Ascending aorta (tissue), 2 donors: ENCODE data around the gene MAP2K4. TPM values are rescaled to one million over a fixed set of nuclear protein-coding genes. Genes with fewer than 3 reads are reported as not detected.

Experiments
- DNase-seq, 2 donors: peaks; one replicate each; pipeline ENCODE4 v3.0.0-alpha.2; 2019; ENCODE audit warnings: low spot score in 2 of 2
- H3K27ac ChIP-seq, 2 donors: fragments of 200-600 bp; sonication (generic); one replicate each; pipeline ENCODE4 v1.5.1; 2016 to 2017; ENCODE audit warnings: mild to moderate bottlenecking in 1 of 2
- H3K27me3 ChIP-seq: fragments of 200-600 bp; sonication (generic); one replicate; pipeline ENCODE4 v1.5.1; 2017
- H3K36me3 ChIP-seq, 2 donors: fragments of 200-600 bp; sonication (generic); one replicate each; pipeline ENCODE4 v1.5.1; 2016
- H3K4me1 ChIP-seq, 2 donors: fragments of 200-600 bp; sonication (generic); one replicate each; pipeline ENCODE4 v1.5.1; 2016 to 2017; ENCODE audit warnings: mild to moderate bottlenecking in 1 of 2
- H3K4me3 ChIP-seq, 2 donors: fragments of 200-600 bp; sonication (generic); one replicate each; pipeline ENCODE4 v1.5.1; 2016 to 2017; ENCODE audit warnings: mild to moderate bottlenecking in 1 of 2
- H3K9me3 ChIP-seq, 2 donors: fragments of 200-600 bp; sonication (generic); one replicate each; pipeline ENCODE4 v1.5.1; 2016
- CTCF ChIP-seq, 3 experiments: fragments of 200-600 bp in 2 of 3; fragments of 450-650 bp in 1 of 3; sonication (generic) in 2 of 3; IDR thresholded peaks; one replicate each; pipeline ENCODE4 v1.5.1; 2016 to 2019; ENCODE audit warnings: antibody characterized with exemption in 3 of 3, mild to moderate bottlenecking in 1 of 3, moderate library complexity in 1 of 3
- intact Hi-C: fragments of 100-400 bp; cut with DNase I; formaldehyde crosslinking; loops from one replicate; pipeline ENCODE4 v1.15.1; 2023
- total RNA-seq: library from RNA; depleted of rRNA; stranded (reverse); fragments of >200 nt; gene quantifications from one replicate; pipeline ENCODE4 v1.1.0, GENCODE V29; 2016

The MAP2K4 gene
- total RNA-seq, 1 donor from 2014 or later = 54.5 TPM

- intact Hi-C loops = no loop called here
- no peaks in the 10 kb centered on the region for H3K27me3 ChIP-seq
- peaks cover 0 to 4% of the 10 kb centered on the region in 2 donors for H3K4me1 ChIP-seq
- H3K9me3 ChIP-seq = no peaks in the 10 kb centered on the region
- no peaks in the 10 kb centered on the region for H3K36me3 ChIP-seq
- no peak for TF ChIP-seq CTCF (IDR thresholded peaks at IDR 0.05)
- no peak for DNase-seq
- no peak overlapping the region for H3K4me3 ChIP-seq
- H3K27ac ChIP-seq = no peak overlapping the region
Observed at GRCh38 chr17:12037970-12038369, 17.3 kb downstream of the MAP2K4 start.

GRCh38 chr17:12040478-12040877, 19.8 kb downstream of the MAP2K4 start:
- Histone ChIP-seq H3K27me3 (no peaks in the 10 kb centered on the region), H3K4me1 (peaks cover 0 to 12% of the 10 kb centered on the region in 2 donors), H3K9me3 (no peaks in the 10 kb centered on the region), H3K4me3 (no peak overlapping the region), H3K27ac (no peak overlapping the region), H3K36me3 (no peaks in the 10 kb centered on the region)
- intact Hi-C loops = no loop called here
- no peak for TF ChIP-seq CTCF (IDR thresholded peaks at IDR 0.05)
- no peak for DNase-seq

GRCh38 chr17:12041312-12041711, 20.6 kb downstream of the MAP2K4 start:
- H3K27ac ChIP-seq = no peak overlapping the region
- TF ChIP-seq CTCF (IDR thresholded peaks at IDR 0.05) = no peak
- no peaks in the 10 kb centered on the region for H3K9me3 ChIP-seq
- H3K27me3 ChIP-seq = no peaks in the 10 kb centered on the region
- no peak overlapping the region for H3K4me3 ChIP-seq
- intact Hi-C loops = no loop called here
- H3K4me1 ChIP-seq = peaks cover 0 to 17% of the 10 kb centered on the region in 2 donors
- no peak for DNase-seq
- H3K36me3 ChIP-seq = no peaks in the 10 kb centered on the region

- H3K36me3 ChIP-seq = no peaks in the 10 kb centered on the region
- TF ChIP-seq CTCF (IDR thresholded peaks at IDR 0.05) = no peak
- H3K9me3 ChIP-seq = no peaks in the 10 kb centered on the region
- H3K27ac ChIP-seq = no peak overlapping the region
- no peak overlapping the region for H3K4me3 ChIP-seq
- no peak for DNase-seq
- H3K27me3 ChIP-seq = no peaks in the 10 kb centered on the region
- H3K4me1 ChIP-seq = peaks cover 0 to 28% of the 10 kb centered on the region in 2 donors
- intact Hi-C loops = no loop called here
Observed at GRCh38 chr17:12043702-12044101, 23.0 kb downstream of the MAP2K4 start.

- H3K27ac ChIP-seq = no peak overlapping the region
- intact Hi-C loops = no loop called here
- no peak for DNase-seq
- H3K27me3 ChIP-seq = no peaks in the 10 kb centered on the region
- no peaks in the 10 kb centered on the region for H3K9me3 ChIP-seq
- H3K4me1 ChIP-seq = peaks cover 0 to 28% of the 10 kb centered on the region in 2 donors
- H3K36me3 ChIP-seq = no peaks in the 10 kb centered on the region
- no peak for TF ChIP-seq CTCF (IDR thresholded peaks at IDR 0.05)
- H3K4me3 ChIP-seq = no peak overlapping the region
Observed at GRCh38 chr17:12046786-12047185, 26.1 kb downstream of the MAP2K4 start.
